Psoas muscle (tissue), 8 donors: Measurements from ENCODE around the gene C8B. TPM values are rescaled to one million over a fixed set of nuclear protein-coding genes. Genes with fewer than 3 reads are reported as not detected.

Experiments
- ATAC-seq, 4 donors: fragments of 200-7000 bp; cut with Tn5 transposase; one replicate each; pipeline ENCODE4 v1.9.1; 2020; ENCODE audit warnings: moderate library complexity in 3 of 4, mild to moderate bottlenecking in 2 of 4
- DNase-seq, 2 donors: peaks; one replicate each; pipeline ENCODE4 v3.0.0-alpha.2; 2020
- H3K27ac ChIP-seq: fragments of 200-600 bp; one replicate; pipeline ENCODE4 v1.8.0; 2022
- H3K27me3 ChIP-seq, 3 donors: fragments of 200-600 bp in 1 of 3; one replicate each; pipeline versions ENCODE4 v1.6.1 to v1.8.0; 2013 to 2022; ENCODE audit warnings: low read length in 2 of 3, mild to moderate bottlenecking in 2 of 3, moderate library complexity in 1 of 3; ENCODE audit not compliant: insufficient read depth in 3 of 3
- H3K36me3 ChIP-seq, 2 donors: fragments of 200-600 bp in 1 of 2; one replicate each; pipeline versions ENCODE4 v1.6.1 to v1.8.0; 2013 to 2022; ENCODE audit warnings: low read depth in 1 of 2, mild to moderate bottlenecking in 1 of 2, moderate library complexity in 1 of 2; ENCODE audit not compliant: insufficient read depth in 1 of 2
- H3K4me1 ChIP-seq: fragments of 200-600 bp; one replicate; pipeline ENCODE4 v1.8.0; 2022
- H3K4me3 ChIP-seq: fragments of 200-600 bp; one replicate; pipeline ENCODE4 v1.8.0; 2022; ENCODE audit warnings: mild to moderate bottlenecking
- H3K9me3 ChIP-seq: fragments of 200-600 bp; one replicate; pipeline ENCODE4 v1.8.0; 2022
- CTCF ChIP-seq: fragments of 200-600 bp; IDR thresholded peaks from one replicate; pipeline ENCODE4 v1.8.0; 2022; ENCODE audit warnings: antibody characterized with exemption
- WGBS, 3 donors: extraction: QIAGEN DNeasy Blood & Tissue Kit; methylation state at CpG; one replicate each; pipeline versions ENCODE4 v1.1.6 to v1.1.7; 2013; 5-methylcytosine and 5-hydroxymethylcytosine counted together
- intact Hi-C, 2 donors: fragments of 100-400 bp; cut with DNase I; formaldehyde crosslinking; loops; one replicate each; pipeline versions ENCODE4 v1.11.0 to v1.14.2; 2022
- polyA plus RNA-seq, 3 donors: library from polyadenylated mRNA; stranded (reverse); fragments of 200-250 nt; gene quantifications; one replicate each; pipeline ENCODE4 v1.2.3, GENCODE V29; 2013
- total RNA-seq, 4 donors: library from RNA; stranded (reverse); fragmentation: NEBNext Ultra II Directional in 2 of 4; extraction: Animal tissue kit (Norgen Biotek cat#: 25700) in 2 of 4; gene quantifications; one replicate each; pipeline versions ENCODE4 v1.2.1 to v1.2.4, GENCODE V29; 2021 to 2023
- donor health status: healthy with polysubstance abuse.
- donor health status: DM: no; HTN: no; CAD: no; lungs with moderate emphysema.
- donor health status: Bipolar disorder and iron deficiency.
- donor health status: healthy.
- donor health status: DM: yes; HTN: yes; CAD: no.
- donor health status: DM: no; HTN: no; CAD: no.
- donor health status: DM: no; HTN: no; CAD: no.
- donor health status: DM: yes; HTN: yes; CAD: no.

Gene C8B
- total and polyA plus RNA-seq, 7 donors, result not detected

GRCh38 chr1:56933161-56933560 is 32.7 kb downstream of the C8B start:
- no peak for DNase-seq
- ATAC-seq, result no peak
- H3K36me3 ChIP-seq, result no peaks in the 10 kb centered on the region
- no peaks in the 10 kb centered on the region for H3K4me1 ChIP-seq
- peaks cover 0 to 4% (median 0%) of the 10 kb centered on the region in 3 donors for H3K27me3 ChIP-seq
- intact Hi-C loops, result no loop called here
- no peak overlapping the region for H3K27ac ChIP-seq
- no peaks in the 10 kb centered on the region for H3K9me3 ChIP-seq
- WGBS, 3 donors, result 57 to 62% (median 62%) methylated on average over 2 of the region's 2 CpGs
- no peak for TF ChIP-seq CTCF
- no peak overlapping the region for H3K4me3 ChIP-seq

GRCh38 chr1:56931686-56932085 is 34.1 kb downstream of the C8B start:
- 56 to 66% (median 60%) methylated on average over 3 of the region's 3 CpGs for WGBS, 3 donors

GRCh38 chr1:56931211-56931610 is 34.6 kb downstream of the C8B start:
- intact Hi-C loops, result no loop called here
- Histone ChIP-seq H3K27ac (no peak overlapping the region), H3K36me3 (no peaks in the 10 kb centered on the region), H3K4me1 (no peaks in the 10 kb centered on the region), H3K4me3 (no peak overlapping the region), H3K9me3 (no peaks in the 10 kb centered on the region), H3K27me3 (no peaks in the 10 kb centered on the region)
- ATAC-seq (no peak), DNase-seq (no peak)
- TF ChIP-seq CTCF, result no peak
- WGBS, 3 donors, result 22 to 39% (median 29%) methylated on average over 3 of the region's 3 CpGs

More at GRCh38 chr1:56931686-56932085, 34.1 kb downstream of the C8B start:
- Histone ChIP-seq H3K4me3 (no peak overlapping the region), H3K4me1 (no peaks in the 10 kb centered on the region), H3K36me3 (no peaks in the 10 kb centered on the region), H3K27ac (no peak overlapping the region), H3K27me3 (no peaks in the 10 kb centered on the region), H3K9me3 (no peaks in the 10 kb centered on the region)
- DNase-seq (no peak), ATAC-seq (no peak)
- intact Hi-C loops, result no loop called here
- TF ChIP-seq CTCF, result no peak

- Histone ChIP-seq H3K4me1 (no peaks in the 10 kb centered on the region), H3K27ac (no peak overlapping the region), H3K27me3 (no peaks in the 10 kb centered on the region), H3K9me3 (no peaks in the 10 kb centered on the region), H3K36me3 (no peaks in the 10 kb centered on the region), H3K4me3 (no peak overlapping the region)
- DNase-seq (no peak), ATAC-seq (no peak)
- WGBS, 3 donors, result 84 to 94% (median 86%) methylated on average over 2 of the region's 2 CpGs
- TF ChIP-seq CTCF, result no peak
- intact Hi-C loops, result no loop called here
Measured at GRCh38 chr1:56929492-56929891, 36.3 kb downstream of the C8B start.

- intact Hi-C loops, result no loop called here
- no peaks in the 10 kb centered on the region for H3K27me3 ChIP-seq
- no peak for TF ChIP-seq CTCF
- H3K4me1 ChIP-seq, result no peaks in the 10 kb centered on the region
- H3K9me3 ChIP-seq, result no peaks in the 10 kb centered on the region
- ATAC-seq (no peak), DNase-seq (no peak)
- no peak overlapping the region for H3K4me3 ChIP-seq
- 88 to 90% (median 89%) methylated on average over 3 of the region's 3 CpGs for WGBS, 3 donors
- H3K27ac ChIP-seq, result no peak overlapping the region
- H3K36me3 ChIP-seq, result no peaks in the 10 kb centered on the region
Measured at GRCh38 chr1:56927986-56928385, 37.8 kb downstream of the C8B start.
